ENCODE results near the gene CABYR.

- TF ChIP-seq CTCF (CRISPR knock-in tag; IDR thresholded peaks at IDR 0.05) (no peak), RBM39 (IDR thresholded peaks at IDR 0.05; ENCODE audit: low read depth, low read length, poor library complexity, severe bottlenecking) (no peak), SP5 (CRISPR knock-in tag; IDR thresholded peaks at IDR 0.05; ENCODE audit: borderline replicate concordance, low read depth) (no peak)
These were observed 29.6 kb downstream of the CABYR start for GRCh38 chr18:24168496-24168895.

Measured in HepG2 (cell line).